Measurements from ENCODE around the gene MELTF.
"Not testable (repeated sequence)": the region's sequence is repeated elsewhere in the genome, so short reads cannot be mapped to it uniquely, and the experiment has no call there.

Gene MELTF

DNA sequence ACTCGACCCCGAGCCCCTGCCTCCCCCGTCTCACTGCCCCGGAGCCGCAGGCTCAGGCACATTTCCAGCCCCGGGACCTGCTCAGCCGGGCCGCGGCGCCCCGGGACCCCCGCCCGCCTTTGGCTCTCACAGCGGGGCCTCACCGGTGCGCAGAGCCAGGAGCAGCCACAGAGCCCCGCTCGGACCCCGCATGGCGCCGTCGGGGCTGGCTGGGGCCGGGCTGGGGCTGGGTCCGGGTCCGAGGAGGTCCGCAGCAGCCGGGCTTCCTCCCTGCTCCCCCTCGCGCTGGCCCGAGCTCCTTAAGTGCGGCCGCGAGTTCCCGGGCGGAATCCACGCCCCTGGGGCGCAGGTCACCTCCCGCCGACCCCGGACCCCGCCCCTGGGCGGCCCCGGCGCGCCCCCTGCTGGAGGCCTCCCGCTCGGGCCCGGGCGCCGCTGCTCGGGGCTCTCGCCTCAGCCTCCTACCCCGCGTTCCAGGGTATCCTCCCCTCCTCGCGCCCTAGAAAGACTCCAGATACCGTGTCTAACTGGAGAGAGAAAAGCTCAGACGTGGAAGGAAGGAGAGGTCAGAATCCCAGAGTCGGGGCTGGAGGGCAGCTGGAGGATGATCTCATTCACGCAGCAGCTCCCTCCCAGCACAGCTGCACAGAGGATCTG, at the start of gene MELTF:
TSS of gene MELTF (minus strand) at position 307 of the 657 bp plus-strand sequence. CDS start at position 192, 115 bp downstream.
- DNase-seq (ENCODE audit: low read depth in 2 of 3, low spot score in 2 of 3) = peak; percentile 50 to 72 (median 72)

- no peak for DNase-seq (ENCODE audit: low read depth in 2 of 3, low spot score in 2 of 3)
Measured at GRCh38 chr3:197076415-197076814, 46.8 kb upstream of the MELTF start.

- no peak for DNase-seq (ENCODE audit: low read depth in 2 of 3, low spot score in 2 of 3)
Measured at GRCh38 chr3:197068077-197068476, 38.5 kb upstream of the MELTF start.

DNA sequence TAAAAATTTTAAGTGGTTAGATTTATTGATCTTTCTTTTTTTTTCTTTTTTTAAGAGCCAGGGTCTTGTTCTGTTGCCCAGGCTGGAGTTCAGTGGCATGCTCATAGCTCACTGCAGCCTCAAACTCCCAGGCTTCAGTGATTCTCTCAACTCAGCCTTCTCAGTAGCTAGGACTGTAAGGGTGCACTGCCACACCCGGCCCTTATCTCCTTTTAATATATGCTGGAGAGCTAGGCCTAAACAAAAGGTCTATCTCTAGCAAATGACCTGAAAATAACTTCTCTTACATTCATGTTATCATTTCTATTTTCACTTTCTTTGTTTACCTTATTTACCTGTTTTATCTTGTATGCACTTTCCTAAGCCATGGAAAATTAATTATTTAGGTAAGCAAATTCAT, 35.2 kb upstream of the MELTF start:
- no peak for DNase-seq (ENCODE audit: low read depth in 2 of 3, low spot score in 2 of 3)

DNA sequence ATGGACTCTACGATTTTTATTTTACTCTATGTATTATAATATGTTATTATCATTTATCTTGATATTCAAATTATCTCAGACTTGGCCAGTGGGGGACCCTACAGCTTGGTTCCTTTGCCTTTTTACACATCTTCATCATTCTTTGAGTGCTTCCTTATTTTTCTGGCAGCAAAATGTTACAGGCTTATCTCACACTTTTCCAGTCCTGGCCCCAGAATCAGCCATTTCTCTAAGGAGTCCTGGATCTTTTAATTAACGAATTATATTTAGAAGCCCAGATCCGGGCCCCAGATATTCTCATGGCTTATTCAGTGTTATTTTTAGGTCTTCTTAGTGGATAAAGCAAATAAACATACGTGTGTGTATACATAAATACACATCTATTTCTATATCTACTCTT, 32.8 kb upstream of the MELTF start:
- no peak for DNase-seq (ENCODE audit: low read depth in 2 of 3, low spot score in 2 of 3)

- DNase-seq (ENCODE audit: low read depth in 2 of 3, low spot score in 2 of 3) = not testable (repeated sequence)
Measured at GRCh38 chr3:197051637-197052036, 22.0 kb upstream of the MELTF start.

DNA sequence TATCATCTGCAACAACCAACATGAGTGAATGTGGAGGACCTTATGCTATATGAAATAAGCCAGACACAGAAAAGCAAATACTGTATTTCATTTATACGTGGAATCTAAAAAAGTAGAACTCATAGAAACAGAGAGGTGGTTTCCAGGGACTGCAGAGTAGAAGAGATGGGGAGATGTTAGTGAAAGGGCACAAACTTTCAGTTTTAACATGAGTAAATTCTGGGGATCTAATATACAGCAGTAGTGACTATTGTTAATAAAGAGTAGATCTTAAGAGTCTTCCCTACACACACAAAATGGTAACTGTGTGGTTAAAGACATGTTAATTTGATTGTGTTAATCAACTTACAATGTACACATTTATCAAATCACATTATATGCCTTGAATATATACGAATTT, 20.9 kb upstream of the MELTF start:
- DNase-seq (ENCODE audit: low read depth in 2 of 3, low spot score in 2 of 3) = no peak

DNA sequence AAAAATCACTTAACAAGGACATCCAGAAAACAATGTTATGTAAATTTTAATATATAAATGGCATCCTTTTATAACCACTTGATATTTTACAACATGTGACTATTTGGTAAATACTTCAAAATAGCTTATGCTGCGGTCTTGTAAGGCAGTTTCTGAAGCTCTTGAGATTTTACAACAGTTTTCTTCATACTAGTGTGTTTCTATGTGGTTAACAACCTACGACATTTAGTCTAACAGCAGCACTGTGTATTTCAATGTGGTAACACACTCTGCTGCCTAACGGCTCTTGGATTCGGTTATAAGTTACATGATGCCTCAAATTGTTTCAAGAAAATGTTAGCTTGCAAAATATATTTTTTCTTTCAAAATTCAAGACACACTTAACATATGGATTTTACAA, 12.9 kb upstream of the MELTF start:
- no peak for DNase-seq (ENCODE audit: low read depth in 2 of 3, low spot score in 2 of 3)

- DNase-seq (ENCODE audit: low read depth in 2 of 3, low spot score in 2 of 3) = no peak
Measured at GRCh38 chr3:197041875-197042488, 12.4 kb upstream of the MELTF start.

- DNase-seq (ENCODE audit: low read depth in 2 of 3, low spot score in 2 of 3) = no peak
Measured at GRCh38 chr3:197040658-197041057, 11.0 kb upstream of the MELTF start.

DNA sequence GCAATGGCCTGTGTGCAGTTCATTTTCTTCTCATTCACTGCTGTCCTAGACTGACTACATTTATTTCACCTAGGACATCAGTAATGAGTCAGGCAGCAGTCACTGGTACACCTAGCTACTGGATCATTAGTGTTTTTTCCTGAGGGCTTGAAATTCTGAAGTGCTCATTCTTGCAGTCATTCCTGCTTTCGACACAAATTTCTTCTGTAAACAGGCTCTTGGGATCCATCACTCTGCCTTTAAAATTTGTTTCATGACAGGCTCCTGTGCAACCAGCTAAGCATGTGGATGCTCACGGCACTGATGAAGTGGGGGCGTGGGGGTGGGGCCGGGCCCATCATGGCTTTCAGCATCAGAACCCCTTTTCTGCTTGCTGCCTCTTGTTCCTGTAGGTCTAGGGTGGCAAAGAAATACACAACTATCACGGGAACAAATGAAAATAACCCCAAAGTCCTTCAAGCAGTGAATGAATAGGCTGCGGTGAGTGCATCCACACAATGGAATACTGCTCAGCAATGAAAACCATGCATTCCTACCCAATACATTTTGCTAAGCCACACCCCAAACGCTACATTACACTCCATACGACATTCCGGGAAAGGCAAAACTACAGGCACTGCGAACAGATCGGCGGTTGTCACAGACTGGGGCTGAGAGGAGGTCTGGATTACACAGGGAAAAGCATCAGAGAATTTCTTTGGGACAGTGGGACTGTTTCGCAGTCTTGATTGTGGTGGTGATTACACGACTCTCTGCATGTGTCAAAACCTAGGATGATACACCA, 9.3 kb upstream of the MELTF start:
- no peak for DNase-seq (ENCODE audit: low read depth in 2 of 3, low spot score in 2 of 3)

DNA sequence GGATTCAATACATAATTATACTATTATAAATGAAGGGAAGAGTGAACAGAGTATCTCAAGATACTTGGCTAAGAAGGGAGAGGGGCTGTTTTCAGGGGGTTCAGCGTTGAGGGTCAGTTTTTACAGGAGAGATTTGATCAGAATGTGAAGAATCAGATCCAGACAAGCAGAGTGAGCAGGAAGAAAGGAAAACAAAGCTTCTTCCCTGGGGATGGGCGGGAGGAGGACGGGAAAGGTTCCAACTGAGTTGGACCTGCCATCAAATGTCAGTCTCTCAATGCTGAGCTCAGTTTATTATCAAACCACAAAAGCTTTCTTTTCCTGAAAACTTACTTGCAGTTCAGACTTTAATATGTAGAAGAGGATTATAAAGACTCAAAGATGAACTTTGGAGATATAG, 6.0 kb upstream of the MELTF start:
- no peak for DNase-seq (ENCODE audit: low read depth in 2 of 3, low spot score in 2 of 3)

DNA sequence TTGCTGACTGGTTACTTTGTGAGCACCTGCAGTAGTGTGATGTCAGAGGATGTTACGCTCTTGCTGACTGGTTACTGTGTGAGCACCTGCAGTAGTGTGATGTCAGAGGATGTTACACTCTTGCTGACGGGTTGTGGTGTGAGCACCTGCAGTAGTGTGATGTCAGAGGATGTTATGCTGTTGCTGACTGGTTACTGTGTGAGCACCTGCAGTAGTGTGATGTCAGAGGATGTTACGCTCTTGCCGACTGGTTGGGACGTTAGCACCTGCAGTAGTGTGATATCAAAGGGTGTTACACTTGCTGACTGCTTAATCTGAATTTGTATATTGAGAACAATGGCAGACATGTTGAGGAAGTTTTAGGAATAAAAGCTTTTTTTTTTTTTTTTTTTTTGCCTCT, 5.2 kb upstream of the MELTF start:
- DNase-seq (ENCODE audit: low read depth in 2 of 3, low spot score in 2 of 3) = not testable (repeated sequence)

- not testable (repeated sequence) for DNase-seq (ENCODE audit: low read depth in 2 of 3, low spot score in 2 of 3)
Measured at GRCh38 chr3:197033764-197034163, 4.1 kb upstream of the MELTF start.

DNA sequence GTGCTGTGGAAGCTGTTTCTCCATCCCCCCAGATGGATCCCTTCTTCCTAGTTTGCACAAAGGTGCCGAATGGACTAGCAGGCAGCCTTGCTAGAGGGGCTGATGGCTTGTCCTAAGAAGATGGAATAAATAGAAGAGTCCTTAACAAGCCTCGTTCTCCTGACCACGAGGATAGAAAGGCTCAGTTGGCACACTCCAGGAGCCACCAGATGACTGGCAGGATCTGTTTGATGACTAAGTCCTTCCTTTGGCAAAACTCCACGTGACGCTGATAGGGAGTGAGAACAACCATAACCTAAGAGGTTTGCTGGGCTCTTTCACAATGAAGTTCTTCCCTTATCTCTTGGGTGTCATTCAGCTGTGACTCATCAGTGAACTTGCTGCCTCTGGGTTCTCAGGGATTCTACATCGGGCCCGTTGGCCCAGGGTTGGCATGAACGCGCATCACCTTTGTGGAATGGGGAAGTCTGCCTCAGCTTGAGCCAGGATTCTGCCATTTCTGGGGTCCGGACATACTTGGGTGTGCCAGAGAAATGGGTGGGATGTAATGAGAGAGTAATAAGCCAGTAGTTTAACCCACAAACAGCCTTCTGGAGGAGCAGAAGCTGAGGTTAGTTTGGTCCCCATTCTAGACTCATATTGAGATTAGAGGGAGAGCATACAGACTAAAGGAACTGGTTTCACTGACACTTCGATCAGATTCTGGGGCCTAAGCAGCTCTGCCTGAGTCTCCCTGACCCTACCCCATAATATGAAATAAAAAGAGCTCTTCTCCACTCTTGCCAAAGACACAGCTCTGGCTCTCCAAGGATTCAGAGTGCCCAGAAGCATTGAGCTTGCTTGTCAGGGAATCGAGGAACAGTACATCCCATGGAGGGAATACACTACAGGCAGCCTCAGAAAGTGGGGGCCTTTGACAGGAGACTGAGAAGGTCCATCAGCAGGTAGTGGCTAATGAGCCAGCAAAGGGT, 2.0 kb upstream of the MELTF start:
- DNase-seq (ENCODE audit: low read depth in 2 of 3, low spot score in 2 of 3) = peak in 1 of 3 experiments; percentile 34

DNA sequence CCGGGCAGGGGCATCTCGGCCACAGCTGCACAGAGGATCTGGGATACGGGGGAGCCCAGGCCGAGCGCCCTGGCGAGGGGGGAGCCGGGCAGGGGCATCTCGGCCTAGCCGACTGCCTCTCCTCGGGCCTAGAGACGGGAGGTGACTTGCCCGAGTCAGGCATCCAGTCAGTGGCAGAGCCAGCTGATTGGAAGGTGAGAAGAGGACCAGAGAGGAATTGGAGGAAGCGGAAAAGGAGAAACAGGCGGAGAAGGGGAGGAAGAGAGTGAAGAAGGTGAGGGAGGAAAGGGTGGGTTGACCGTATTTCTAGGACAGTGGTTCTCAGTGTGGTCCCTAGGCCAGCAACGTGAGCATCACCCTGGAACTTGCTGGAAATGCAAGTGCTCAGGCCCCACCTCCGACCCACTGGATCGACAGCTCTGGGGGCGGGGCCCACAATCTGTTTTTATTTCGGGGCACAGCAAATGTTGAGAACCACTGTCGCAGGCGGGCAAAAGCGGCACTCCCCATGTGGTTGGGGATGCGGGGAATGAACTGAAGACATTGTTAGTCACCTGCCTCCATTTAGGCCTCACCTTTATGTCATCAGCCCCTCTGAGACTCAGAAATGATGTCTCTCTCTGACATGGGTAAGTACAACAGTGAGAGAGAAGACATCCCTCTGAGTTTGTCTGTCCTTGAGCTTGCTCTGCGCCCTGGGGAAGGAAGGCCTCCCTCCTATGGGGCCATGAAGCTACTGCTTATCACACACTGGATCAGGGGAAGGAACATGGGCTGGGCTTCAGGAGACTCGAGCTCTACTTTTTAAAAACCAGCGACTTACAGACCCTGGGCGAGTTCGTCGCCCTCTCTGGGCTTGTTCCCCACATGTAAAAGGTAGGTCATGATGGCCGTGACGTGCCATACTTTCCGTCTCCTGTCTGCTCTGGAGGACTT, 1.0 kb upstream of the MELTF start:
- DNase-seq (ENCODE audit: low read depth in 2 of 3, low spot score in 2 of 3) = no peak

GRCh38 chr3:197028728-197029510, 698 bp downstream of the MELTF start:
- no peak for DNase-seq (ENCODE audit: low read depth in 2 of 3, low spot score in 2 of 3)

DNA sequence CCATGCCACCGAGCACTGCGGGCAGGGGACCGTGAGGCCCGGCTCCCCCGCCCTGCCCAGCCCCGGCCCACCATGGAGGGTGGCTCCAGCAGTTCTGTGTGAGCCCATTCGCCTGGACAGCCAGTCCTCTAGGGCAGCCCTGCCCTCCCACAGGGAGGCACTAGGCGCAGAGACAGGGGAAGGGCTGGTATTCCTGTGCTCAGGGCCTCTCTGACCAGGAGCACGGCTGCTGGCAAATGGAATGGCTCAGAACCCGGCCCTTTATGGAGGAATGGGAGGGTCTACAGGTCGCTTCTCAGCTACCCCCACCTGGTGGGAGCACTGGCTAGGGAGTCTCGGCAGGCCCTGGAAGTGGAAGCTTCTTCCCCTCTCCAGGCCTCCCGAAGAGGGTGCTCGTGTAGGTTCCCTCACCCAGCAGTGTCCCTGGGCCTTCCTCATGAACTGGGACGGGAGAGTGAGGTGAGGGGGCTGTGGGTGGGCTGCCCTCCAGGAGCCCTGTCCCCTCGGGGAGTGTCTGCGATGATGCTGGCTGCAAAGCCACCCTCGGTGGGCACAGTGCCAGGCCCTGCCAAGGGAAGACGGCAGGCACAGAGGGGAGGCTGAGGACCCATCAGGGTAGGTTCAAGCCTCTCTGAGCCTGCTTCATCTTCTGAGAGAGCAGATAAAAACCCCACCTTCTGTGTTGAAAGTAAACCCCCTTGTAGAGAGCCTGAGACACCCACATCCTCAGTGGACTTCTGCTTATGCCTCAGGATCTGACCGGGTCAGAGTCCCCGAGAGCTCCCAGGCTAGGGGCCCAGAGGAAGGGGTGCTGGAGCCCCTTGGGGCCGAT, 1.5 kb downstream of the MELTF start:
- no peak for DNase-seq (ENCODE audit: low read depth in 2 of 3, low spot score in 2 of 3)
